GM18519 (cell line): Measurements from ENCODE around the gene STAMBPL1.
"Not testable (repeated sequence)": the region's sequence is repeated elsewhere in the genome, so short reads cannot be mapped to it uniquely, and the experiment has no call there.

Experiments
- ATAC-seq: cut with Tn5 transposase; IDR thresholded peaks from one replicate; pipeline ENCODE4 v1.9.1; 2021; ENCODE audit warnings: mild to moderate bottlenecking, moderate library complexity; ENCODE audit not compliant: unreplicated experiment, low FRiP score

Gene STAMBPL1

DNA sequence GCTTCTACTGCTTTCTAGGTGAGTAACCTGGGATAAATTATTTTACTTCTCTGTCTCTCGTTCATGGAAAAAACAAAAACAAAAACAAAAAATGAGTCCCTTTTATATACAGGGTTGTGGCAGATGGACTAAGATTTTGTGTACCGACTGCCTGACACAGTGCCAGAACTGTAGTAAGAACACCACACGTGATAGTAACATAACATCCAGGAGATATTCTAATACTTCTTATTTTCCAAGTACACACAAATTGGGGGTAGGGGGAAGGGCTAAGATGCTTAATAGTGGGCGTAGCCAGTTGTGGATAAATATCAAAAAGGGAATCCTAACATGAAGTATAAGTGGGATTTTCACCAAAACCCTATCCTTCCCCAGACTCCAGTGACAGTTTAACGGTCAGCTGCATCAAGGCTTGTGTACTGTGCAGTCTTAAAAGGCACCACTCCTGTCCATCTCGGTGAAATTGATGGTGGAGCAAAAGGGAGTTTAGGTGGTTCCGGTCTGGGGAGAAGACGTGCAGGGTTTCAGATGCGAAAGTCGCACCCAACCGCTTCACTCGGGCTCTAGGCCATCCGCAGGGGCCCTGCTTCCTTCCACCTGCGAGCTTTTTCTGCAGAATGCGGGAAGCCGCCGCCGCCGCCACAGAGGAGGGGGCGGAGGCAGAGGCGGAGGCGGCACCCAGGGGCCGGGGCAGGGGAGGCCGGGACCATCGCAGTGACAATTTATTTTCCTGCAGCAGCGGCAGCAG, at the start of gene STAMBPL1:
Gene STAMBPL1, plus strand, starts transcription at position 712 of the 748 bp plus-strand sequence. CDS start 21,464 bp downstream, outside the sequence.
- peak; percentile 32 for ATAC-seq

- no peak for ATAC-seq
Measured at GRCh38 chr10:88830643-88831268, 49.3 kb upstream of the STAMBPL1 start.

- no peak for ATAC-seq
Measured at GRCh38 chr10:88831709-88832108, 48.3 kb upstream of the STAMBPL1 start.

GRCh38 chr10:88832376-88832775, 47.7 kb upstream of the STAMBPL1 start:
- ATAC-seq = no peak

DNA sequence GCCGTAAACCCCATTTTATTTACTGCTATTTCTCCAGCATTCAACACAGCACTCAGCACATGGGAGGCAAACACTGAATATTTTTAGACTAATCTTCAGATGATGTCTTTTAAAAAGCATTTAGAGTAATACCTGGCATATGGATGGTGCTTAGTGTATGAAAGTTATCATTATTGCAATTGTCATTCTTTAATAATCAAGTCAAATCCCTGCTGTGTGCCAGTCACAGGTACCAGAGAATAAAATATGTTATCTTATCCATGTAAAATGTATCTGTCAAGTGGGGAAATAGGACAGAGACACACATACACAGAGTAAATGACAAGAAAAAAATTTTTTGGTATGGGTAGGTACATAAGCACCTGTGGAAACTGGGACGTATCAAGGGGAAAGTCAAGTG, 46.9 kb upstream of the STAMBPL1 start:
- no peak for ATAC-seq

DNA sequence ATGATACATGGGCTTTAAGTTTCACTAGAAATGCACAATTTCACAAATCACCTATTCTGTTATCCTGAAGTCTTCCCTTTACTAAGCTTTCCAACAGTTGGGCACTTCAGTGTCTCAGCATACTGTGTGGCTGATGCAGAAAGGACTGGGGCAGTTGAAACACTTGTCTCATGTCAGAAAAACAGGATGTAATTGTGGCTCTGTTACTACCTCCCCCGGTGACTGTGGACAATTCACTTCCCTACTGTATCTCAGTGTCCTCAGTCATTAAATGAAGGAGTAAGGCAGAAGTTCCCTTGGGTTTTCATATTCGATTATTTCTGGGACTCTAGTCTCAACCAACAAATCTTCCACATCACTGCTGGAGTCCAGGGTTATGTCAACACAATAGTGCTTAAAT, 46.3 kb upstream of the STAMBPL1 start:
- no peak for ATAC-seq

DNA sequence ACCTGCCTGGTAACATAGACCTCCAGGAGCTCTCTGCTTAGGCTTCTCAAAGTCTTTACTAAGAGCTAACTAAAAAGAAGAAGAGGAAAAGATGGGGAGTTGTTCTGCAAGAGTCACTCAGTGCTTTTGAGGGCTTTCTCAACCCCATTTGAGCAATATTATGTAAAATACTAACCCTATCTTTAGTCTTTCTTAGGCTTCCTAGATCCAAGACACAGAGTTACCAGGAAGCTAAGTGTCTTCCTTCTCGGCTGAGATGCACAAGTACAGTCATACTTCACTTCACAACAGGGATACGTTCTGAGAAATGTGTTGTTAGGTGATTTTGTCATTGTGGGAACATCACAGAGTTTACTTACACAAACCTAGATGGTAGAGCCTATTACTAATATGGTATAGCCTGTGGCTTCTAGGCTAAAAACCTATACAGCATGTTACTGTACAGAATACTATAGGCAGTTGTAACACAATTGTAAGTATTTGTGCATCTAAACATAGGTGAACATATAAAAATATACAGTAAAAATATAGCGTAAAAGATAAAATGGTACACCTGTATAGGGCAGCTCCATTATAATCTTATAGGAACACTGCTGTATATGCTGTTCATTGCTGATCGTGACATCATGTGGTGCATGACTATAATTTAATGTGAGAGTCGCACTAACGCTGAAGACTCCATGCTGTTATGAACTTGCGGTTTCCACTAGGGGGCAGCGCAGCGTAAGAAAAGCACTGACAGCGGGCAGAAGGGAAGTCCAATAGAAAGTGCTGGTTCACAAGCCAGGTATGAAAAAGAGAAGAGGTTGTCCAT, 44.7 kb upstream of the STAMBPL1 start:
- ATAC-seq = peak; percentile 60

DNA sequence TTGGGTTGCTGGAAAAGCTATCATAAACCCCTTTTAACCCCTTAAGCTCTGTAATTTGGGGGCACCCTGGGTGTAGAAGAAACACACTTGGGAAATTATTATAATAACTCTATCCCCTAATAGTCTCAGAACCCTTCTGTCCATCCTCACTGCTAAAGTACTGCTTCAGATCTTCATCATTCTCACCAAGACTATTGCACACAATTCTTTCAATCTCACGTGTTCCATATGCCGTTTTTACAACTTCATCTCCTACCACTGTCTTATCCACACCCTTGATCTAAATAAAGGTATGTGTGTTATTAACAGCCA, 44.2 kb upstream of the STAMBPL1 start:
- no peak for ATAC-seq

DNA sequence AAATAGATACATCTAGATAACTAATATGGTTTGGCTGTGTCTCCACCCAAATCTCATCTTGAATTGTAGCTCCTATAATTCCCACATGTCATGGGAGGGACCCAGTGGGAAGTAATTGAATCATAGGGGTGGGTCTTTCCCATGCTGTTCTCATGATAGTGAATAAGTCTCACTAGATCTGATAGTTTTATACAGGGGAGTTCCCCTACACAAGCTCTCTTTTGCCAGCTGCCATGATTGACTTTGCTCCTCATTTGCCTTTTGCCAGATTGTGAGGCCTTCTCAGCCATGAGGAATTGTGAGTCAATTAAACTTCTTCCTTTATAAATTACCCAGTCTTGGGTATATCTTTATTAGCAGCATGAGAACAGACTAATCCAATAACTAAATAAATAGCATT, 42.4 kb upstream of the STAMBPL1 start:
- not testable (repeated sequence) for ATAC-seq

- ATAC-seq = no peak
Measured at GRCh38 chr10:88838766-88839350, 41.2 kb upstream of the STAMBPL1 start.

DNA sequence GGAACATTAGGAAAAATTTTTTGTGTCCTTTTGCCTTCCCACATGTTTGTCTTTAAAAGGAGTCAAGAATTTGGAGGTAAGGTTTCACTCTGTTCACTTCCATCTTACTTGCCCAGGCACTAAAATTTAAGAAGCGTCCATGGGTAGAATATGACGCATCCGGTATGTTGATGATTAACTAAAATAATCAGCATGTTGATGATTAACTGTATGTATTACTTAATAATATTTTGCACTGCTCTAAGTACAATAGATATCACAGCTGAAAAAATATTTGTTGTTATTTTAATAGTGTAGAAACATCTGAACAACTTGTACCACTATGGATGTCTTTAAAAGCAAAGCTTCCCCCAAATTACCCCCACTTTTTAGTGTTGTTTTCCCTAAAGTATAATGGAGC, 39.9 kb upstream of the STAMBPL1 start:
- ATAC-seq = no peak

- ATAC-seq = no peak
Measured at GRCh38 chr10:88840881-88841280, 39.2 kb upstream of the STAMBPL1 start.

DNA sequence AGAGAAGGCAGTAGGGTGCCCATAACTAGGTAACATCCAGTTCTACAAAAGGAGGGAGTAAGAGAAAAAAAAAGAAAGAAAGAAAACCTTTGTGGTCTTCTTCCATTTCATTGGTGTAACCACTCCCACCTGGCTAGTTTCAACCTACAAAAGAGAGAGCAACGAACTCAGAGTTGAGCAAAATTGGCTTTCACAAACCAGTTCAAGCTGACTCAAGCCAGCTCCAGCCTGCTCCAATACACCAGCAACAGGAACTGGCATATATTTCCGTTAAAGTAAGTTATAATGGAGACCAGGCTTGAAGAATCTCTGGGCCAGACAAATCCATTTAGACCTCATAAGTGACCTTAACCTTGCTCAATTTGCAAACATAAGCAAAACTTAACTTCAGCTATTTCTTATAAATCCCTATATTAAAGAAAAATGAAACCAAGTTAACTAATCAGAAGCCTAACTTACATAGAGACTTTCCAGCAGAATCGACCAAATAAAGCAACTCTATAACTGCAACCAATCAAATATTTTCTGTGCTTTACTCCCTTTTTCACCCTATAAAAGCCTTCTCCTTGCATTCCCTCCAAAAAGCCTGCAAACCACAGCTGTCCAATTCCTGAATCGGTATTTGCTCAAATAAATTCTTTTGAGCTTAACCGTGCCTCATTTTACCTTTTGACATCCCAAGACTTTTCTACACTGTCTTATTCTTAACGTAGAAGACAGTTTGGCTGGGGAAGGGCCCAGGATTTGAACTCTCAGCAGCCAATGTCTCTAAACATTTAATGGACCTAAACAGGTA, 38.5 kb upstream of the STAMBPL1 start:
- no peak for ATAC-seq

DNA sequence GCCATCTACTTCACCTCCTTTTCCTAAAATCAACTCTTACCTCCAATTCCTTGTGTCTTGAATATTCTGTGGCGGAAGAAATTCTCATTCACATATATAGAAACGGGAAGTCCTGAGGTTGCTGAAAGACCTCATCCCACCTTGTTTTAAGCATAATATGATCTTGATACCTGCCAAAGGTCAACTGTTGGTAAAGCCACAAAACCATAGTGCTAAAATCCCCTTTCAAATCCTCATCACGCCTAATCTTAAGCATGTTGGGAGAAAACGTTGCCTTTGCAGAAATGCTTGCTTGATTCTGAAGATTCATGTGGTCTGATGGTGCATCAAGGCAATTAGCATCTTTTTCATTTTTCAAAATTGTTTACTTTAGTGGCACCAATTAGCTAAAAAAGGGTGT, 36.9 kb upstream of the STAMBPL1 start:
- ATAC-seq = no peak

- no peak for ATAC-seq
Measured at GRCh38 chr10:88848499-88848898, 31.5 kb upstream of the STAMBPL1 start.

DNA sequence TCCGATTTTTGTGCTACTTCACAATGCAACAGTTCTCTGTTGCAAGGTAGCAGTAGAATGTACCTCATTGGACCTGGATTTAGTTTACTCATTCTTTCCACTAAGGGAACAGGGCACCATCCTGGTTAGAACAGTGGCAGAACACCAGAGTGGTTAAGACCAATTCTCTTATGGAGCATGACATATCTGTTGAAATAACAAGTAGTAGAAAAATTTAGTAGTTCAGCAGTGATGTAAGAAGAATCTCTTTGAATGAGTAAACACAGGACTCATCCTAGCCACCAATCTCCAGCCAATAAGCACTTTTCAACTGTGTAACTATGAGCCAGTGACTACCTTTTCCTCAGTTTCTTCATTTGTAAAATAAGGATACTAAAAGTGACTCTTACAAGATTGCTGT, 30.8 kb upstream of the STAMBPL1 start:
- ATAC-seq = no peak

DNA sequence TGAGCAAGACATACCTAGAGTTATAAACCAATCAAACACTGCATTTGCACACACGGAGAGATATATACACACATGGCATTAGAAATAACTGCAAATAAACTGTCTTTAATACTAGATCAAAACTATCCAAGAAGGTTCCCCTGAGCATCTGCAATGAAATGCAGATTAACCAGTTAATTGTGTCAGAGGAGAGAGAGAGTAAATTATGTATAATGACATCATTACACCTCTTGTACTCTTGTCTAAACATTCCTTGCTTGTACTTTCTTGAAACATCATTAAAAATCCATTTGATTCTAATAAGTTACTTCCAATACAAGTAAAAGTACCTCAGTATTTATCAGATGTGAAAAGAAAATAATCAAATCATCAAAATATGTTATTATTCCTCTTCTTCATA, 29.3 kb upstream of the STAMBPL1 start:
- no peak for ATAC-seq

DNA sequence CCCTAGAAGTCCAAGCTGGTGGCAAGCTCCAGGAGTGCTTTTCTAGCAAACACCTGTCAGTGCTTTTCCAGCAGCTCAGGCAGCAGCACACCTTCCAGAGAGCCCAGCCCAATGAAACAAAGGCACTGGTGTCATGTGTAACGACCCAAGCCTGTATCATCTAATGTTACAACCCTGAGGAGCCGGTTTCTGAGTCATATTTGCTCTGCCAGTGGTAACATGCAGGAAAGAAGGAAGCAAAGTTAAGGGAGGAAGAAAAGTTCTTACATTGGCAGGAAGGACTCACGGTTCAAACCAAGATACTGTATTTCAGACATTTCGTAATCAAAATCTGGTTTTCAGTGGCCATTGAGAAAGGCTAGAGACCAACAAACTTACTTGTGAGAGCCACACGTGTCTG, 28.3 kb upstream of the STAMBPL1 start, which contains the start of gene ANKRD22:
Gene ANKRD22, minus strand, starts transcription at position 139 of the 400 bp plus-strand sequence. CDS start 237 bp downstream, outside the sequence.
- no peak for ATAC-seq

- ATAC-seq = no peak
Measured at GRCh38 chr10:88852327-88852726, 27.7 kb upstream of the STAMBPL1 start.

DNA sequence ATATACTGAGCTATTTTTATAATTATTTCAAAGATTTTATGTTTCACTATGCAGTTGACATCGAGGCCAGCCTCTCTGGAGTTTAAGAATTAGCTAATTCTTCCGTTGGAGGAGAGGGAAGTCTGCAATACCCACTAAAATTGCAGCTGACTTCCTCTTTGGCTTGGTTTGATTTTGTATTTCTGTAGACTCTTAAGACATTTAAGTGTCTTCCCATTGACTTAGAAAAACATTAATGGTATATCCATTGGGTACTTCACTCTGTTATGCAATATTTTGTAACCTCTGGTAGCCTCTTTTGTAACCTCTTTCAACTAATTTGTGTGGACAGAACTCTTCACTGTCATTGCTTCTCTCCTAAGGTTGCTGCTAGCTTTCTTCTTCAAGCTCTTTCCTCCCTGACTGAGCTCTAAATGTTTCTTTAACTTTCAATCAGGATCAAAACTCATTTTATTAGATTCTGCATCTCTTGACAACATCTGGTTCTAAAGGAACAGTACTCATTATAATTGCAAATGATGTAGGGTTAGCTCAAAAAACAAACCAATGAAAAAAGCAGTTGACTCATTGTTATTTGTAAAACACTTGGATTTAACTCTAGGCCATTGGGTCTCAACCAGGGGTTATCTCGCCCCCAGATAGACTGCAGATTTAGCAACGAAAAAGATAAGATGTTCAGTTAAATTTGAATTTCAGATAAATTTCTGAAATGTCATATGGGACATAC, 26.7 kb upstream of the STAMBPL1 start:
- no peak for ATAC-seq
